GM12874 (cell line): ENCODE results near the gene LSAMP.

Experiments used
- CTCF ChIP-seq: IDR thresholded peaks from 2 replicates; pipeline ENCODE4 v1.5.1; 2011; ENCODE audit warnings: low read depth, mild to moderate bottlenecking, control low read depth, low read length, moderate library complexity; ENCODE audit not compliant: insufficient read depth

The LSAMP gene

GRCh38 chr3:115855911-115856310, 589.4 kb downstream of the LSAMP start:
- TF ChIP-seq CTCF = no peak

- no peak for TF ChIP-seq CTCF
These were observed 592.2 kb downstream of the LSAMP start for GRCh38 chr3:115853104-115853503.

- TF ChIP-seq CTCF = no peak
These were observed 593.0 kb downstream of the LSAMP start for GRCh38 chr3:115852278-115852677.

- no peak for TF ChIP-seq CTCF
These were observed 593.7 kb downstream of the LSAMP start for GRCh38 chr3:115851571-115851970.

GRCh38 chr3:115848641-115849040, 596.6 kb downstream of the LSAMP start:
- TF ChIP-seq CTCF = no peak

- TF ChIP-seq CTCF = no peak
These were observed 599.3 kb downstream of the LSAMP start for GRCh38 chr3:115845986-115846385.

GRCh38 chr3:115843206-115843605, 602.1 kb downstream of the LSAMP start:
- no peak for TF ChIP-seq CTCF

GRCh38 chr3:115839246-115839645, 606.0 kb downstream of the LSAMP start:
- no peak for TF ChIP-seq CTCF
